ENCODE results near the gene KRTAP24-1.

KRTAP24-1 gene

GRCh38 chr21:30245061-30245460 lies 37.7 kb downstream of the KRTAP24-1 start:
- H3K4me2 ChIP-seq (ENCODE audit: low read depth, low read length, poor library complexity, severe bottlenecking), result no peak overlapping the region
- no peaks in the 10 kb centered on the region for H3K9me3 ChIP-seq (ENCODE audit: insufficient read depth, low read length)
- no peaks in the 10 kb centered on the region for H3K9me2 ChIP-seq (replicated peaks; ENCODE audit: insufficient read depth, low read length)
- no peak for TF ChIP-seq EZH2phosphoT487 (conservative IDR thresholded peaks at IDR 0.05; ENCODE audit: low read length)
- TF ChIP-seq, protein P1, sequence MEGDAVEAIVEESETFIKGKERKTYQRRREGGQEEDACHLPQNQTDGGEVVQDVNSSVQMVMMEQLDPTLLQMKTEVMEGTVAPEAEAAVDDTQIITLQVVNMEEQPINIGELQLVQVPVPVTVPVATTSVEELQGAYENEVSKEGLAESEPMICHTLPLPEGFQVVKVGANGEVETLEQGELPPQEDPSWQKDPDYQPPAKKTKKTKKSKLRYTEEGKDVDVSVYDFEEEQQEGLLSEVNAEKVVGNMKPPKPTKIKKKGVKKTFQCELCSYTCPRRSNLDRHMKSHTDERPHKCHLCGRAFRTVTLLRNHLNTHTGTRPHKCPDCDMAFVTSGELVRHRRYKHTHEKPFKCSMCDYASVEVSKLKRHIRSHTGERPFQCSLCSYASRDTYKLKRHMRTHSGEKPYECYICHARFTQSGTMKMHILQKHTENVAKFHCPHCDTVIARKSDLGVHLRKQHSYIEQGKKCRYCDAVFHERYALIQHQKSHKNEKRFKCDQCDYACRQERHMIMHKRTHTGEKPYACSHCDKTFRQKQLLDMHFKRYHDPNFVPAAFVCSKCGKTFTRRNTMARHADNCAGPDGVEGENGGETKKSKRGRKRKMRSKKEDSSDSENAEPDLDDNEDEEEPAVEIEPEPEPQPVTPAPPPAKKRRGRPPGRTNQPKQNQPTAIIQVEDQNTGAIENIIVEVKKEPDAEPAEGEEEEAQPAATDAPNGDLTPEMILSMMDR (IDR thresholded peaks at IDR 0.05; ENCODE audit: insufficient read depth, low read length, poor library complexity, severe bottlenecking), result no peak
- H3K9ac ChIP-seq (ENCODE audit: low read length), result no peak overlapping the region
- no peaks in the 10 kb centered on the region for H3F3A ChIP-seq (ENCODE audit: insufficient read depth)
- H3K27ac ChIP-seq (ENCODE audit: low read depth, low read length), result no peak overlapping the region
- no peak overlapping the region for H3K4me3 ChIP-seq (ENCODE audit: insufficient read depth, low read length, poor library complexity, severe bottlenecking)
- H3K27me3 ChIP-seq (ENCODE audit: low read length), result no peaks in the 10 kb centered on the region
- H3K79me2 ChIP-seq (ENCODE audit: insufficient read depth, low read length), result no peaks in the 10 kb centered on the region
- no peaks in the 10 kb centered on the region; the same call in 1 of the 2 replicates for H3K36me3 ChIP-seq (ENCODE audit: low read length)
- no peak overlapping the region for H2AFZ ChIP-seq (ENCODE audit: low read depth, low read length, severe bottlenecking)
- H4K20me1 ChIP-seq (ENCODE audit: low read depth, low read length), result no peaks in the 10 kb centered on the region

GRCh38 chr21:30243691-30244090 lies 39.1 kb downstream of the KRTAP24-1 start:
- no peaks in the 10 kb centered on the region for H3K9me3 ChIP-seq (ENCODE audit: insufficient read depth, low read length)
- H3K9ac ChIP-seq (ENCODE audit: low read length), result no peak overlapping the region
- TF ChIP-seq, protein P1 (IDR thresholded peaks at IDR 0.05; ENCODE audit: insufficient read depth, low read length, poor library complexity, severe bottlenecking), result no peak
- TF ChIP-seq EZH2phosphoT487 (conservative IDR thresholded peaks at IDR 0.05; ENCODE audit: low read length), result no peak
- no peaks in the 10 kb centered on the region for H3F3A ChIP-seq (ENCODE audit: insufficient read depth)
- H3K4me2 ChIP-seq (ENCODE audit: low read depth, low read length, poor library complexity, severe bottlenecking), result no peak overlapping the region
- H3K36me3 ChIP-seq (ENCODE audit: low read length), result no peaks in the 10 kb centered on the region; the same call in 1 of the 2 replicates
- H3K4me3 ChIP-seq (ENCODE audit: insufficient read depth, low read length, poor library complexity, severe bottlenecking), result no peak overlapping the region
- no peaks in the 10 kb centered on the region for H3K79me2 ChIP-seq (ENCODE audit: insufficient read depth, low read length)
- H3K9me2 ChIP-seq (replicated peaks; ENCODE audit: insufficient read depth, low read length), result no peaks in the 10 kb centered on the region
- no peaks in the 10 kb centered on the region for H4K20me1 ChIP-seq (ENCODE audit: low read depth, low read length)
- H2AFZ ChIP-seq (ENCODE audit: low read depth, low read length, severe bottlenecking), result no peak overlapping the region
- no peaks in the 10 kb centered on the region for H3K27me3 ChIP-seq (ENCODE audit: low read length)
- no peak overlapping the region for H3K27ac ChIP-seq (ENCODE audit: low read depth, low read length)

DNA sequence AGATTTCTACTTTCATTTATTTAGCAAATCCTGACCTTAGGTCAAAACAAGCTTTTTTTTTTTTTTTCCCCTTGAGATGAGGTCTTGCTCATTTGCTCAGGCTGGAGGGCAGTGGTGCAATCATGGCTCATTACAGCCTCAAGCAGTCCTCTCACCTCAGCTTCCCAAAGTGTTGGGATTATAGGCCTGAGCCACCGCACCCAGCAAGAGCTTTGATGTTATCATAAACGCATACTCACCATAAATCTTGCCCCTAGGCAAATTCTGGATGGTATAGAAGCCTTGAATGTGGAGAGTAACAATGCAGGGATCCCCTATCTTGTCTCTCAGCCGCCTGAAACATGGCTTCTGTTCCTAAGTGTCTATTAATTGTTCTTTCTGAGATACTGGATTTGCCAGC lies 42.1 kb downstream of the KRTAP24-1 start:
- TF ChIP-seq EZH2phosphoT487 (conservative IDR thresholded peaks at IDR 0.05; ENCODE audit: low read length), result no peak
- TF ChIP-seq, protein P1 (IDR thresholded peaks at IDR 0.05; ENCODE audit: insufficient read depth, low read length, poor library complexity, severe bottlenecking), result no peak
- no peaks in the 10 kb centered on the region for H3F3A ChIP-seq (ENCODE audit: insufficient read depth)
- H3K4me2 ChIP-seq (ENCODE audit: low read depth, low read length, poor library complexity, severe bottlenecking), result no peak overlapping the region
- H3K9me3 ChIP-seq (ENCODE audit: insufficient read depth, low read length), result 0 out of 2 replicates have a peak, but pooled peaks cover under 1% of the 10 kb centered on the region
- no peak overlapping the region for H3K9ac ChIP-seq (ENCODE audit: low read length)
- no peak overlapping the region for H3K27ac ChIP-seq (ENCODE audit: low read depth, low read length)
- H4K20me1 ChIP-seq (ENCODE audit: low read depth, low read length), result no peaks in the 10 kb centered on the region
- no peak overlapping the region for H2AFZ ChIP-seq (ENCODE audit: low read depth, low read length, severe bottlenecking)
- H3K36me3 ChIP-seq (ENCODE audit: low read length), result no peaks in the 10 kb centered on the region; the same call in 1 of the 2 replicates
- H3K9me2 ChIP-seq (replicated peaks; ENCODE audit: insufficient read depth, low read length), result no peaks in the 10 kb centered on the region
- no peaks in the 10 kb centered on the region for H3K79me2 ChIP-seq (ENCODE audit: insufficient read depth, low read length)
- H3K4me3 ChIP-seq (ENCODE audit: insufficient read depth, low read length, poor library complexity, severe bottlenecking), result no peak overlapping the region
- H3K27me3 ChIP-seq (ENCODE audit: low read length), result no peaks in the 10 kb centered on the region
